ENCODE results near the gene PHLDB3. TPM values are rescaled to one million over a fixed set of nuclear protein-coding genes. Genes with fewer than 3 reads are reported as not detected.
A peak's percentile ranks its signal among the peaks of the same experiment; 100 is the strongest.

PHLDB3 gene
- total RNA-seq, 1 donor from 2014 or later: 5.5 TPM

GRCh38 chr19:43501661-43502418 lies 2.7 kb downstream of the PHLDB3 start:
- DNase-seq (ENCODE audit: low spot score): no peak

- DNase-seq (ENCODE audit: low spot score): no peak
These were observed 5.5 kb downstream of the PHLDB3 start for GRCh38 chr19:43499042-43499441.

- DNase-seq (ENCODE audit: low spot score): no peak
These were observed 6.2 kb downstream of the PHLDB3 start for GRCh38 chr19:43498233-43498842.

GRCh38 chr19:43496960-43497359 lies 7.6 kb downstream of the PHLDB3 start:
- DNase-seq (ENCODE audit: low spot score): no peak

GRCh38 chr19:43495082-43495481 lies 9.5 kb downstream of the PHLDB3 start:
- DNase-seq (ENCODE audit: low spot score): no peak

- DNase-seq (ENCODE audit: low spot score): no peak
These were observed 13.8 kb downstream of the PHLDB3 start for GRCh38 chr19:43490759-43491158.

- DNase-seq (ENCODE audit: low spot score): no peak
These were observed 14.5 kb downstream of the PHLDB3 start for GRCh38 chr19:43489979-43490599.

GRCh38 chr19:43489310-43489709 lies 15.2 kb downstream of the PHLDB3 start:
- DNase-seq (ENCODE audit: low spot score): no peak

GRCh38 chr19:43488179-43488578 lies 16.4 kb downstream of the PHLDB3 start:
- no peak for DNase-seq (ENCODE audit: low spot score)

GRCh38 chr19:43486412-43486811 lies 18.1 kb downstream of the PHLDB3 start:
- DNase-seq (ENCODE audit: low spot score): no peak

GRCh38 chr19:43485951-43486350 lies 18.6 kb downstream of the PHLDB3 start:
- no peak for DNase-seq (ENCODE audit: low spot score)

- no peak for DNase-seq (ENCODE audit: low spot score)
These were observed 21.3 kb downstream of the PHLDB3 start for GRCh38 chr19:43483281-43483680.

GRCh38 chr19:43482193-43482592 lies 22.4 kb downstream of the PHLDB3 start:
- no peak for DNase-seq (ENCODE audit: low spot score)

GRCh38 chr19:43481701-43482100 lies 22.8 kb downstream of the PHLDB3 start:
- no peak for DNase-seq (ENCODE audit: low spot score)

- no peak for DNase-seq (ENCODE audit: low spot score)
These were observed 24.0 kb downstream of the PHLDB3 start for GRCh38 chr19:43480574-43480973.

GRCh38 chr19:43479961-43480561 lies 24.5 kb downstream of the PHLDB3 start:
- no peak for DNase-seq (ENCODE audit: low spot score)

GRCh38 chr19:43479226-43479625 lies 25.3 kb downstream of the PHLDB3 start:
- DNase-seq (ENCODE audit: low spot score): no peak

GRCh38 chr19:43478323-43478722 lies 26.2 kb downstream of the PHLDB3 start:
- no peak for DNase-seq (ENCODE audit: low spot score)

GRCh38 chr19:43476606-43477005 lies 27.9 kb downstream of the PHLDB3 start:
- no peak for DNase-seq (ENCODE audit: low spot score)

GRCh38 chr19:43474986-43475705 lies 29.4 kb downstream of the PHLDB3 start:
- DNase-seq (ENCODE audit: low spot score): peak; percentile 98

- DNase-seq (ENCODE audit: low spot score): no peak
These were observed 30.1 kb downstream of the PHLDB3 start for GRCh38 chr19:43474487-43474886.
